ENCODE data around the gene PHF2.

Gene PHF2

GRCh38 chr9:93726147-93726546, 149.8 kb downstream of the PHF2 start:
- 92 to 94% methylated on average over 7 of the region's 7 CpGs for WGBS, 2 experiments
- Histone ChIP-seq H3K27ac (ENCODE audit: insufficient read depth, low read depth, low read length, poor library complexity, severe bottlenecking) (no peak overlapping the region), H3K9me3 (ENCODE audit: control insufficient read depth, low read length) (no peaks in the 10 kb centered on the region), H3K36me3 (ENCODE audit: control insufficient read depth, insufficient read depth, low read length) (no peaks in the 10 kb centered on the region), H3K4me3 (ENCODE audit: insufficient read depth, low read depth, low read length) (no peak overlapping the region), H3K27me3 (ENCODE audit: control insufficient read depth, insufficient read depth, low read length, poor library complexity, severe bottlenecking) (no peaks in the 10 kb centered on the region), H3K4me1 (ENCODE audit: control insufficient read depth, insufficient read depth, low read length) (no peaks in the 10 kb centered on the region)

Data from ectodermal cell (in vitro differentiated cells).